GM23338 (cell line): Measurements from ENCODE around the gene CFAP157. TPM values are rescaled to one million over a fixed set of nuclear protein-coding genes. Genes with fewer than 3 reads are reported as not detected.

ENCODE experiments used
- ATAC-seq: fragments of 200-7000 bp; cut with Tn5 transposase; 3 replicates; pipeline ENCODE4 v1.9.1; 2020
- DNase-seq: peaks from one replicate; pipeline ENCODE4 v3.0.0-alpha.2; 2015; ENCODE audit warnings: low spot score
- H2AFZ ChIP-seq: fragments of 200-600 bp; sonication (generic); 2 replicates; pipeline ENCODE4 v1.8.0; 2016; ENCODE audit warnings: antibody characterized with exemption, mild to moderate bottlenecking, moderate library complexity
- H3F3A ChIP-seq: fragments of 200-600 bp; sonication (generic); replicated peaks from 2 replicates; pipeline ENCODE4 v1.8.0; 2017; ENCODE audit warnings: antibody characterized with exemption, mixed run types, low read depth
- H3K27ac ChIP-seq: fragments of 200-600 bp; sonication (generic); 2 replicates; pipeline ENCODE4 v1.6.1; 2016; ENCODE audit warnings: low read depth
- H3K27me3 ChIP-seq: fragments of 200-600 bp; sonication (generic); 2 replicates; pipeline ENCODE4 v1.8.0; 2016; ENCODE audit warnings: mild to moderate bottlenecking, mixed run types, moderate library complexity; ENCODE audit not compliant: insufficient read depth
- H3K36me3 ChIP-seq: fragments of 200-600 bp; sonication (generic); 2 replicates; pipeline ENCODE4 v1.8.0; 2016; ENCODE audit warnings: mild to moderate bottlenecking; ENCODE audit not compliant: insufficient read depth
- H3K4me1 ChIP-seq: fragments of 200-600 bp; sonication (generic); 2 replicates; pipeline ENCODE4 v1.8.0; 2016; ENCODE audit warnings: mild to moderate bottlenecking, moderate library complexity; ENCODE audit not compliant: insufficient read depth
- H3K4me2 ChIP-seq: fragments of 200-600 bp; sonication (generic); 2 replicates; pipeline ENCODE4 v1.7.1; 2017; ENCODE audit warnings: mixed run types
- H3K4me3 ChIP-seq: fragments of 200-600 bp; sonication (generic); 2 replicates; pipeline ENCODE4 v1.6.1; 2016; ENCODE audit warnings: mixed run types
- H3K79me2 ChIP-seq: fragments of 200-600 bp; sonication (generic); replicated peaks from 2 replicates; pipeline ENCODE4 v1.8.0; 2017; ENCODE audit warnings: mild to moderate bottlenecking; ENCODE audit not compliant: insufficient read depth
- H3K9me2 ChIP-seq: fragments of 200-600 bp; sonication (generic); 2 replicates; pipeline ENCODE4 v1.8.0; 2017; ENCODE audit not compliant: insufficient read depth
- H4K20me1 ChIP-seq: fragments of 200-600 bp; sonication (generic); replicated peaks from 2 replicates; pipeline ENCODE4 v1.8.0; 2017; ENCODE audit warnings: mild to moderate bottlenecking; ENCODE audit not compliant: insufficient read depth
- H3K27ac Mint-ChIP-seq: 2 replicates; pipeline ENCODE4 v1.8.0; 2020; ENCODE audit warnings: inconsistent platforms, mild to moderate bottlenecking, moderate library complexity, mixed read lengths
- H3K27me3 Mint-ChIP-seq: 3 replicates; pipeline ENCODE4 v1.8.0; 2022; ENCODE audit warnings: low read depth, mild to moderate bottlenecking, moderate library complexity, mixed read lengths, inconsistent platforms; ENCODE audit not compliant: insufficient read depth, poor library complexity
- H3K36me3 Mint-ChIP-seq: 3 replicates; pipeline ENCODE4 v1.8.0; 2021; ENCODE audit warnings: low read depth, mild to moderate bottlenecking, inconsistent platforms, moderate library complexity, mixed read lengths
- H3K4me1 Mint-ChIP-seq: 3 replicates; pipeline ENCODE4 v1.8.0; 2020; ENCODE audit warnings: mild to moderate bottlenecking, inconsistent platforms, mixed read lengths
- H3K4me3 Mint-ChIP-seq: 3 replicates; pipeline ENCODE4 v1.8.0; 2021; ENCODE audit warnings: moderate library complexity, mild to moderate bottlenecking, inconsistent platforms, mixed read lengths
- H3K9me3 Mint-ChIP-seq: 3 replicates; pipeline ENCODE4 v1.8.0; 2020; ENCODE audit warnings: moderate library complexity, mild to moderate bottlenecking, inconsistent platforms, mixed read lengths
- CTCF ChIP-seq, 2 experiments: fragments of 200-600 bp in 1 of 2; sonication (generic) in 1 of 2; conservative IDR thresholded peaks; 2 replicates each; pipeline versions ENCODE4 v1.5.1 to v1.6.1; 2016 to 2017; ENCODE audit warnings: antibody characterized with exemption in 2 of 2, low read depth in 2 of 2, mild to moderate bottlenecking in 2 of 2, moderate library complexity in 1 of 2
- EZH2phosphoT487 ChIP-seq: fragments of 200-600 bp; sonication (generic); IDR thresholded peaks from one replicate; pipeline ENCODE4 v1.8.1; 2018; ENCODE audit warnings: antibody characterized with exemption; ENCODE audit not compliant: unreplicated experiment
- POLR2AphosphoS5 ChIP-seq: IDR thresholded peaks from 2 replicates; pipeline ENCODE4 v1.6.1; 2016; ENCODE audit warnings: antibody characterized with exemption, low read depth
- REST ChIP-seq: IDR thresholded peaks from one replicate; pipeline ENCODE4 v1.6.1; 2018; ENCODE audit warnings: antibody characterized with exemption; ENCODE audit not compliant: unreplicated experiment
- STAT1 ChIP-seq: IDR thresholded peaks from one replicate; pipeline ENCODE4 v1.6.1; 2016; ENCODE audit warnings: antibody characterized with exemption; ENCODE audit not compliant: unreplicated experiment
- polyA plus RNA-seq: library from polyadenylated mRNA; unstranded; fragments of >200 nt; fragmentation: Nextera tagmentation; extraction: Ambion mirVana; gene quantifications from 2 replicates; pipeline ENCODE4 v1.2.1, GENCODE V29; 2016
- total RNA-seq: library from RNA; depleted of rRNA; stranded (reverse); fragments of >200 nt; shearing (Covaris generic); gene quantifications from 2 replicates; pipeline ENCODE4 v1.2.3, GENCODE V29; 2014
- TF ChIP-seq, protein P1 (sequence below): IDR thresholded peaks from 2 replicates; pipeline ENCODE4 v1.6.1; 2016; ENCODE audit warnings: antibody characterized with exemption

The CFAP157 gene
- total and polyA plus RNA-seq, 2 experiments from 2014 or later = 0.17 to 0.55 TPM

DNA sequence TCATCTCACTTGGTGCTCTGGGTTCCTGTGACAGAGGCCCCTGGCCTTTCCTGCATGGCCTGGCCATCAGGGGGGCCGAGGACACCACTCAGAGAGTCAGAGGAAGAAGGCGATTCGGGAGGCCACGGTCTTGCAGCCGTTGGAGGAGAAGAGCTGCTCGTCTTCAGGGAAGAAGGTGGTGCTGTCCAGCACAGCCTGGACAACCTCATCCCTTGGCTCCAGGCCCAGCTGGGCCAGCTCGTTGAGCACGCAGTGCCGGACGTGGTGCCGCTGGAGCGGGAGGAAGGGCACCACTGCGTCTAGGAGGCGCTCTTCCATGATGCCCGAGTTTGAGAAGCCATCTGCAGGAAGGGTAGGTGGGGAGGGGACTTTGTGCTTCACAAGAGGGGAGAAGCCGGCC is 25.1 kb downstream of the CFAP157 start:
- H3K27ac Mint-ChIP-seq = no peak overlapping the region
- TF ChIP-seq CTCF (conservative IDR thresholded peaks at IDR 0.05; ENCODE audit: low read depth in 2 of 2) (peak in 1 of 2 experiments; percentile 52; a peak in 2 of 4 replicates), EZH2phosphoT487 (no peak)
- Histone ChIP-seq H3K9me2 (no peaks in the 10 kb centered on the region), H2AFZ (no peak overlapping the region), H3F3A (no peaks in the 10 kb centered on the region), H3K27ac (no peak overlapping the region), H3K4me2 (no peak overlapping the region), H4K20me1 (no peaks in the 10 kb centered on the region), H3K27me3 (no peaks in the 10 kb centered on the region), H3K4me1 (peaks cover 9% of the 10 kb centered on the region; the same call in 1 of the 2 replicates), H3K79me2 (no peaks in the 10 kb centered on the region), H3K4me3 (no peak overlapping the region), H3K36me3 (no peaks in the 10 kb centered on the region)
- no peak for ATAC-seq
- no peaks in the 10 kb centered on the region for H3K36me3 Mint-ChIP-seq
- H3K4me1 Mint-ChIP-seq = peaks cover 11% of the 10 kb centered on the region
- H3K9me3 Mint-ChIP-seq = no peaks in the 10 kb centered on the region; the same call in 2 of the 3 replicates
- peaks cover 11% of the 10 kb centered on the region for H3K27me3 Mint-ChIP-seq
- no peak for DNase-seq
- H3K4me3 Mint-ChIP-seq = no peak overlapping the region

DNA sequence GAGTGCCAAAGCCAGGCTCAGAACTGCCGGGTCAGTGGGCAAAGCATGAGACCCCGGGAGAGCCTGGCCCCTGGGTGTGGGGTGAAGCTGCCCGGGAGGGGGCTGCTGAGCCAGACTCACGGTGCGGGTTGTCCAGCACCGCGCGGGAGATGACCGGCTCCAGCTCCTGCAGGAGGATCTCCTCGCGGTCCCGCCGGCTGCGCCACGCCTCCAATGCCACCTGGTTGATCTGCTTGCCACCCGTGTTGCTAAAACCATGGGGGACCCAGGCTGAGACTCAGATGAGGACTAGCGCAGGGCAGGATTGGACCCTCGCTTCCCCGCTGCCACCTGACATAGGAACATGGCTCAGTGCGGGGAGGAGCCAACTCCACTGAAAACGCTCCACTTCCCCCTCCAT is 25.7 kb downstream of the CFAP157 start:
- H3F3A ChIP-seq = no peaks in the 10 kb centered on the region
- H3K4me3 ChIP-seq = no peak overlapping the region
- ATAC-seq (no peak), DNase-seq (no peak)
- H3K27ac ChIP-seq = no peak overlapping the region
- no peaks in the 10 kb centered on the region for H3K27me3 ChIP-seq
- Mint-ChIP-seq H3K27me3 (peaks cover 15% of the 10 kb centered on the region), H3K27ac (no peak overlapping the region), H3K4me1 (peaks cover 11% of the 10 kb centered on the region), H3K9me3 (no peaks in the 10 kb centered on the region; the same call in 2 of the 3 replicates), H3K36me3 (no peaks in the 10 kb centered on the region), H3K4me3 (no peak overlapping the region)
- no peaks in the 10 kb centered on the region for H3K36me3 ChIP-seq
- H2AFZ ChIP-seq = no peak overlapping the region
- no peaks in the 10 kb centered on the region for H3K9me2 ChIP-seq
- H4K20me1 ChIP-seq = no peaks in the 10 kb centered on the region
- no peaks in the 10 kb centered on the region for H3K79me2 ChIP-seq
- peaks cover 9% of the 10 kb centered on the region; the same call in 1 of the 2 replicates for H3K4me1 ChIP-seq
- H3K4me2 ChIP-seq = no peak overlapping the region
- TF ChIP-seq STAT1 (no peak), POLR2AphosphoS5 (no peak), REST (no peak), CTCF (conservative IDR thresholded peaks at IDR 0.05; ENCODE audit: low read depth in 2 of 2) (no peak), EZH2phosphoT487 (no peak)
- TF ChIP-seq, protein P1, sequence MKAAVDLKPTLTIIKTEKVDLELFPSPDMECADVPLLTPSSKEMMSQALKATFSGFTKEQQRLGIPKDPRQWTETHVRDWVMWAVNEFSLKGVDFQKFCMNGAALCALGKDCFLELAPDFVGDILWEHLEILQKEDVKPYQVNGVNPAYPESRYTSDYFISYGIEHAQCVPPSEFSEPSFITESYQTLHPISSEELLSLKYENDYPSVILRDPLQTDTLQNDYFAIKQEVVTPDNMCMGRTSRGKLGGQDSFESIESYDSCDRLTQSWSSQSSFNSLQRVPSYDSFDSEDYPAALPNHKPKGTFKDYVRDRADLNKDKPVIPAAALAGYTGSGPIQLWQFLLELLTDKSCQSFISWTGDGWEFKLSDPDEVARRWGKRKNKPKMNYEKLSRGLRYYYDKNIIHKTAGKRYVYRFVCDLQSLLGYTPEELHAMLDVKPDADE = no peak
